ENCODE data around the gene MOB2.

MOB2 gene

DNA sequence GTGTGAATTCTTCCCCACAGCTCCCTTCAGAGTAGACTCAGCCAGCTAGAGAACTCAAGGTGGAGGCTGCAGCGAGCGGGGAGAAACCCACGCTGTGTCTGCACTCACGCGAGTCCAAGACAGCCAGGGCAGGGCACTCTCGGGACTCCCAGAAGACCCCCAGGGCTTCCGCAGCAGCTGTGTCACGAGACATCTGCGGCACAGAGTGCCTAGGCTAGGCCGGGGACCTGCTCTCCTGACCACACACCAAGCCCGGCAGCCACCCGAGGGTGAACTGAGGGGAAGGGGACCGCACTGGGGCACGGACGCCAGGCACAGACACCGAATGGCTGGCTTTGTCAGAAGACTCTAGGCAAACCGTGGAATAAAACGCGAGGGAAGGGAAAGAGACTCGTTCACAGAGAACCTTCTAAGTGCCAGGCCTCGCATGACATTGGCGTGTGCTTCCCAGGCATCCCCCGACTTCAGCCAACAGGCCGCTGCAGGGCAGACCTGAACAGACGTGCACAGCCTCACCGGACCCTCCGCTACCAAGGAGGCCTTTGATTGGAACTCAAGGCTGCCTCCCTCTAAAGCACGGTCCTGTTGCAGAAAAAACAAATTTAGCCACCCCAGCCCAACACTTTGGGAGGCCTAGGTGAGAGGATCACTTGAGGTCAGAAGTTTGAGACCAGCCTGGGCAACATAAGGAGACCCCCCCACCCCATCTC, 18.2 kb upstream of the MOB2 start:
- DNase-seq = no peak

DNA sequence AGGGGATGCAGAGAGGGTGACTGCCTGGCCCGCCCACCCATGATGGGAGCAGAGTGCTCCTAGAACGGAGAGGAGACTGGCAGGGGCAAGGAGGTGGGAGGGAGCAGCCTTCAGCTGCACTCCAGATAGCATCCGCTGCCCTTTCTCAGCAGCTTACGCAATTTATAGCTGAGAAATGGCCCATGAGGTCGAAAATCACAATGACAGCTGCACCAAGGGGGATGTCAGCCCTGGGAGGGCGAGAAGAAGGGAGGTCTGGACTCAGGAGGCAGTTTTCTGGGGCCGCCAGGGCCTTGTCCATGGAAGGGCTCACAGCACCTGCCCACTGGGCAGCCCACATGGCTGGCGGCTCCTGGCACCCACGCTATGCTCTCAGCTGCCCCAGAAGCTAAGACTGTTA, 17.6 kb upstream of the MOB2 start:
- DNase-seq = no peak

DNA sequence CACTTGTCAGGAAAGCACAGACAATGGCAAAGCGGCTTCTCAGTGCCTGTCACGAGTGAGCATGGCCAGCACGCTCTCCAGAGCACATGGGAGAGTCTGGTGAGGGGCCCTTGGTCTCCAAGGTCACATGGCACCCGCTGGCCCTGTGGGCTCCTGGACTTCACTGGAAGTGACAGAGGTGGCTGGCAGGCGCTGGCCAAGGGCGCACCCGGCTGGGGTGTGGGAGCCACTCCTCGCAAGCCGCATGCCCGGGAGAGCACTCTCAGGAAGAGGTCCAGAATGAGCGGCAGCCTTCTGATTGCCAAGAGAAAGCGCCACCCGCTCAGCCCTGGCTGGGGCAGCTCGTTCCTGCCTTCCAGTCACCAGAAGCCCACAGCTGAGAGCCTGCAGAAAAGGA, 17.1 kb upstream of the MOB2 start:
- peak in 29 of 56 donors; percentile 16 to 70 (median 40) for DNase-seq

DNA sequence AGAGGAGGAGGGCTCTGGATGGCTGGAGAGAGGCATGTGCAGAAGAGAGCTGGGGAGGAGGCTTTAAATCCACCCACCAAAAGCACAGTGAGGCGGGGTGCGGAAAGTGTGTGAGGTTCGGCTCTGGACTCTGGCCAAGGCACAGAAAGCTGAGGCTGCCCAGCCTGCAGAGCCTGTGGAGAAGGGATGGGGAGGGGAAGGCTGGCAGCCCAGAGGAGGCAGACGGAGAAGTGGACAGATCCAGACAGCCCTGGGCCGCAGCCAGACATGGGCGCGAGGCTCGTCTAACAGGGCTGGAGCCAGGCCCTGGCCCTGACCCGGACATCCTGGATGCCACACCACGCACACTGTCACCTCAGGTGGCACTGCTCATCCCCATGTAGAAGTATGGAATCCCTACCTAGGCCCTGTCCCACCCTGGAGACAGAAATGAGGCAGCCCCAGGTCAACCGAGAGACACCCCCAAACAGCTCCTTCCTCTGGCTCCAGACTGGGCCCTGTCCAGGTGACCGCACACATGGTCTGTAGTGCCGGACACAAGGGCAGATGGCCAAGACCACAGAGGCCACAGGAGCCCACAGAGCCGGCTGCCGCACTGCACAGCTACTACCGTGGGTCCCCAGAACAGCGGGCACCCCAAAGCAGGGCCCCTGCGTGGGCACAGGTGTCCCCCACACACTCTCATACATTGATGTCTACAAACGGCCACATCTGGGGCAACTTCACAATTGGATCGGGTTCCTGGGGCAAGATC, 16.6 kb upstream of the MOB2 start:
- peak in 35 of 56 donors; percentile 13 to 73 (median 45) for DNase-seq

DNA sequence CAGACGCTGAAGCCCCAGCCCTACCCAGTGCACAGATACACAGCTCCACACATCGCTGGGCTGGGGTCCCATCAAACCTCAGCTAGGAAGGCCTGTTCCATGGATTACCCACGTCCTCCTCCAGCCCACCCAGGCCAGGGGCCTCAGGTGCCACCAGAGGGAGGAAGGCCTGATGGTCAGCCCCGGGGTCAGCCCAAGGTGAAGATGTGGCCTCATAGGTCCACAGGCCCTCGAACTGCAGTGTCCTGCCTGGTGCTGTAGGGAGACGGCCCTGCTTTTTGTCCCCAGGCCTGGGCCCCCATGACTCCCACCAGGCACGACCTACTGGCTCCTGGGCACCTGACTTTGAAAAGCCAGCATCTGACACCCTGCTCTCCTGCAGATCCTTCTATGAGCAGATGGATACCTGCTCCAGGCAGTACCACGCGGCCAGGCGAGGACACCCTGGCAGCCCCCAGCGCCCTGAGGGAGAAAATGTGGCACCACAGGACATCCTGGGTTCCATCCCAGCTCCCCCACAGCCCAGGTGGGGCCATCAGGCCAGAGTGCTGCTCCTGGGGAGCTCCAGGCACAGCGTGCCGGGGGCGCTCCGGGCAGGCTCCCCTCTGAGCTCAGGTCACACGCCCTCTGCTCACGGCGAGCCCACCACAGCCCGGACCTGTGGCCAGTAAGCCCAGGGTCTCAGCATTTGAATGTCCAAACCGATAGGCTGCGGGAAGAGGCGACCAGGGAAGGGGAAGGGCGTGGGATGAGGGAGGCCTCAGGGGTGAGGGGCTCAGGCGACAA, 15.8 kb upstream of the MOB2 start:
- no peak for DNase-seq

DNA sequence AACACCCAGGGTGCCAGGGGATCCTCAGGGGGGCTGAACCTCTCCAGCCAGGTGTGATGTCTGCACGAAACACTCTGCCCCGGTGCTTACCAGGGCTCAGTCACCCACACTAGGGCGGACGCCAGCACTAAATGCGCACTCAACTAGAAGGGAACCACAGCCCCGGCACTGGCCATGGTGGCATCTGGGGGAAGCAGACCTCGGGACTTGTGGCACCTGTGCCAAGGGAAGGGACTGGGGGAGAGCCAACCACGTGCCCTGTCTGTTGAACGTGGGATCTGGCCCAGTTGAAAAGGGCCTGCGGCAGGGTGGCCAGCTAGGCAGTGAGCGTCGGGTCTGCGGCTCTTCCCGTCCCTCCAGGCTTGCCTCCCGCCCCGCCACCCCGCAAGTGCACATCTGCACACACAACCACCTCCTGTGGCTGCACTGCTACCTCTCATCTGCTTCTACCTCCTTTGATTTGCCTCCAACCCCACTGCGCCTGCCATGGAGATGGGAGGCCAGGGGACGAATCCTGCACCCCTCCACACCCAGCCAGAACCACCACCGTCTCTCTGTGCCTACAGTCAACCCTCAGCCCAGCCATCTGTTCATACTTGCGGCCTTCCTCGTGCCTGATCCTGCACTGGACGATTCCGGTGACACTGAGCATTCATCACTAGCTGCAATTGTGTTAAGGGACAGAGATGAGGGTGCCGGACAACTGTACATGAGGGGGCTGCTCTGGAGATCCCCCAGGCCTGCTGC, 15.0 kb upstream of the MOB2 start:
- DNase-seq = no peak

DNA sequence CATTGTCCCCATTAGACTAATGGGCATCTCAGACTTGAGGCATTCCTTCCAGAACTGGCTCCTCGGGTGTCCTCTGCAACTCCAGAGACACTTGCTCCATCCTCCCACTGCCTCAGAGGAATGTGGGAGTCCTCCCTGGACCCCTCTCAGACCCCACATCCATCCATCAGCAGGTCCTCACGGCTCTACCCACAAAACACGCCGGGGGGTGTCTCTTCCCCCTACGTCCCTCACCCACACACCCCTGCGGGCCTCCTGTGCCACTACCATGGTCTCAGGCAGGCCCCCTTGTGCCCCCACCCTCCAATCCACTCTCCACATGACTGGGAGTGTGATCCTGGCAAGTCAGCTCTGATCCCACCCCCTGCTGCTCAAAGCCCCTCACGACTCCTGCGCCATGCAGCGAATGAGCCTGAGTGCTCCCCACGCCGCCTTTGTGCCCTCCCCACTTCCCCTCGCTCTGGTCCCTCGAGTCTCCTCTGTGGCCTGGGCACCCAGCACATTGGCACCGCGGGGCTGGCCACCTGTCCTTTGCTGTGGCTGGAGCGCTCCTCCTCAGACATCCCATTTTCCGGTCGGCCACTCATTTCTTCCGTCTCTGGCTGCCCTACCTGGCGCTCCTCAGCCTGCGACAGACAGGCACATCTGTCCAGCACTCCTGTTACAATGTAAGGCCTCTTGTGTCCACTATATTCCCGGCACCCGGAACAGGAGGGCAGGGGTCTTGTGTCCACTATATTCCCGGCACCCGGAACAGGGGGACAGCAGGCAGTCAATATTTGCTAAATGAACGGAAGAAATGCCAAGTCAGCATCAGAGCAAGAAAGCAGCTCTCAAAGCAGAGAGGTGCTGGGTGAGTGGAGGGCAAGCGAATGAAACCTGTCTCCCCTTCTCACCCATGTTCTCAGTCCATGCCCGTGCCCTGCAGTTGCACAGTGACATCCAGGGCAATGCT, 14.2 kb upstream of the MOB2 start:
- DNase-seq = no peak

DNA sequence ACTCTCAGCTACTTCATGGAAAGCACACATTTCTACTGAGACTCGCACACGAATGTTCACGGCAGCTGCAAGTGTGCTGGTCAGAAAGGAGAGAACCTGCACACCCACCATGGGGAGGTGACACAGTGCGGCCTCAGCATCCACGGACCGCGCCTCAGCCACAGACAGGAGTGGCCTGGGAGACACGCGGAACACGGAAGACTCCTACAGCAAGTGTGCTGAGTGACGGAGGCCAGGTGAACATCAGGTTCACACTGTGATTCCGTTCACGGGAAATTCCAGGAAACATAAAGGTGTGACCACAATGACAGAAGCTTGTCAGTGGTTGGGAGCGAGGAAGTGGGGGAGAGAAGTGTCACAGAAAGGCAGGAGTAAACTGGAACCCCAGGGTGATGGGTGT, 13.3 kb upstream of the MOB2 start:
- no peak for DNase-seq

DNA sequence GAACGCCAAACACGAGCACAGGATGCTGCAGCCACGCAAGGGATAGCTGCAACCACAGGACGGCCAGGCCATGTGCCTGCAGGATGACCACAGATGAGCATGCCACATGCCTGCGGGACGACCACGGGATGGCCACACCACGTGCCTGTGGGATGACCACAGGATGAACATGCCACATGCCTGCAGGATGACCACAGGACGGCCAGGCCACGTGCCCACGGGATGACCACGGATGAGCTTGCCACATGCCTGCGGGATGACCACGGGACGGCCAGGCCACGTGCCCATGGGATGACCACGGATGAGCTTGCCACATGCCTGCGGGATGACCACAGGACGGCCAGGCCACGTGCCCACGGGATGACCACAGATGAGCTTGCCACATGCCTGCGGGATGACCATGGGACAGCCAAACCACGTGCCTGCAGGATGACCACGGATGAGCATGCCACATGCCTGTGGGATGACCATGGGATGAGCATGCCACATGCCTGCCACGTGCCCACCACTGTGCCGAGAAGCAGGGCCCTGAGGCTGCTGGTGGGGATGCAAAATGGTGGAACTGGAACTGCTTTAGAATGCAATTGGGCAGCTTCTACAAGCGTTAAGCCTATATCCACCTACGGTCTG, 12.8 kb upstream of the MOB2 start:
- DNase-seq = no peak

DNA sequence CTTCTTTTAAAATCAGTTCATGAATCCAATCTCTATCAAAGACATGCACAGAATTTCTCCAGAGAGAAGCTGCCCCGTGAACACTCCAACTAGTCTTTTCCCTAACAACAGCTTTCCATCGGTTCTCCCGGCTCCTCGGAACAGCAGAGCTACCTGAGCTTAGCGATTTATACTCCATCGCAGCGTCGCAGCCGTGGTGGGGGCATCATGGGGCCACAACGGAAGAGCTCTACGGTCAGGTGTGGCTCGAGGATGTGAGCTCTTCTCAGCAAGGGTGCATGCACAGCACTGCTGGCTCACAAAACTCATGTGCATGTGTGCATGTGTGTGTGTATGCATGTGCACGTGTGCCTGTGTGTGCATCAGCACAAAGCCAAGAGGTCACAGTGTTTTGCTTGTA, 11.7 kb upstream of the MOB2 start:
- DNase-seq = no peak

DNA sequence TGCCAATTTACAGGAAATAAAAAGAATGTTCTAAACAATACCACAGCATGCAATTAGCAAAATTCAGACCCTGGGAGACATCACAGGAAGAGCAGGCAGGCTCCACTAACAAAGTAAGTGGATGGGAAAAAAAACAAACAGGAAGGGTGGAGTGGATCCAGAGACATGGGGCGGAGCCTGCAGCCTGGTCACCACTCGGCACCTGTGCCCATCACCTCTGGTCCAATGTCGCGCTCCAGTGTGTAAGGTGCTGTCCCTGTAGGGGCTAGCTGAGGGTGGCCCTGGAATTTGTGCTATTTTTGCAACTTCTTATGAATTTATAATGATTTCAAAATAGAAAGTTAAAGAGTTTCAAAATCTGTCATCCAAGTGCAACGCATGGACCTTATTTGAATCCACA, 11.0 kb upstream of the MOB2 start:
- DNase-seq = no peak

DNA sequence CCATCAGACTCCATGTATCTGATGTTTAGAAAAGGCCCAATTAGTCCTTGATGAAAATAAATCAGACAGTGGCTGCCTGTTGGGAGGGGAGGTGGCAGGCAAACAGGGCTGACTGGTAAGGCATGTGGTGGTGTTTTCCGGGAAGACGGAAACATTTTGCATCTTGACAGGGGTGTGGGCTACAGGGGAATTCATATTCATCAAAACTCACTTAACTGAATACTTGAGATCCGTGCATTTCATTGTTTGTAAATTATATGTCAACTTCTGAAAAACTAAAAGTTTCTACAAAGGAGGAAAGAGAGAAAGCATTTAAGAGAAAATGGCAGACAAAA, 10.1 kb upstream of the MOB2 start:
- DNase-seq = no peak

DNA sequence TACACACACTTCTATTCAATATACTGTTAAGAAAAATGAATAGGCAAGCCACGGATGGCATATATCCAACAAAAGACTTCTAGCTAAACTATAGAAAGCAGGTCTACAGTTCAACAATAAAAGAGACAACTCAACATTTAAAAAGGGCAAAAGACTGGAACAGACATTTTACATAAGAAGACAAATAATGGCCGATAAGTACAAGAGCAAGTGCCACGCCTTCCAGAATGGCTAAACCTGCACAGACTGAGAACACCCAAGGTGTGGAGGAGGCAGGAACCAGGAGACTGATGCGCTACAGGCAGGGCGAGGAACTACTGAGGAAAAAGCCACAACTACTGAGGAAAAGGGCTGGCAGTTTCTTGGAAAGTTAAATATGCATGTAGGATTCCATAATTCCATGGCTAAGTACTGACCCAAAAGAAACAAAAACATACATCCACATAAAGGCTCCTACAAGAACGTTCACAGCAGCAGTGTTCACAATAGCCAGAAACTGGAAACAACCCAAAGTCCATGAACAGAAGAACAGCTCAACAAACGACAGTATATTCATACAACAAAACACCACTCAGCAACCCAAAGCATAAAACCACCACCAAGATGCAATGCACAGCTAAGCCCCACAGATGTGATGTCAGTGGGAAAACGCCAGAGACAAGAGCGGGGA, 9.6 kb upstream of the MOB2 start:
- DNase-seq = no peak

DNA sequence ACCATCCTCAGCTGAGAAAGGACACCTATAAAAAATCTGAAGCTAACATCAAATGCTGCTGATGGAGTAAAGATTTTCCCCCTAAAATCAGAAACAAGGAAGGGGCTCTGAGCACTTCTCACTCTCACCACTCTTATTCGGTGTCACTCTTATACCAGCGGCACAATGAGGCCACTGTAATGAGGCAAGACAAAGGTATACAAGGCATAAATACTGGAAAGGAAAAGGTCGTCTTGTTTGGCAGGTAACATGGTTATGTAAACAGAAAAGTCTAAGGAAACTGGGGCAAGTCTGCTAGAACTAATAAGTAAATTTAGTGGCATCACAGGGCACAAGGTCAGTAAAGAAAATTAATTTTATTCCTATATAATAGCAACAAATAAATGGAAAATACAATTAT, 8.1 kb upstream of the MOB2 start:
- no peak for DNase-seq

DNA sequence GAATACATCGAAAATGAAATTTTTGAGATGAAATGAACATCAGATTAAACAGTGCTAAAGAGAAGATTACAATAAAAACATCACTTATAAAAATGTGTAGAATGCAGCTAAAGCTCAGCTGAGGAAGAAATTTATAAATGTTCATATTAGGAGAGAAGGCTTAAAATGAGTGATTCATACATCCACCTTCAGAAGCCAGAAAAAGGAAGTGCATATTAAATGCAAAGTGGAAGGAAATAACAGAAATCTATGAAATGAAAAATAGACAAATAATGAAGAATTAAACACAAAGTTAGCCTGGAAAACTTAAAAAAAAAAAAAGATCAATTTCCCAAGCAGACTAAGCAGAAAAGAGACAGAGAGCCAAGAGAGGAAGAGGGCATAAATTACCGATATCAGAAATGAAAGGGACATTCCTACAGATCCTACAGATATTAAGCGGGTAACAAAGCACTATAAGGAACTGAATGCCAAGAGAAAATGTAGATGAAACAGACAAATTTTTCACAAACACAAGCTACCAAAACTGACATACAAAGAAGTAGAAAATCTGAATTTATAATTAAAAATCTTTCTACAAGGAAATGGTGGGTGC, 7.2 kb upstream of the MOB2 start:
- DNase-seq = no peak

DNA sequence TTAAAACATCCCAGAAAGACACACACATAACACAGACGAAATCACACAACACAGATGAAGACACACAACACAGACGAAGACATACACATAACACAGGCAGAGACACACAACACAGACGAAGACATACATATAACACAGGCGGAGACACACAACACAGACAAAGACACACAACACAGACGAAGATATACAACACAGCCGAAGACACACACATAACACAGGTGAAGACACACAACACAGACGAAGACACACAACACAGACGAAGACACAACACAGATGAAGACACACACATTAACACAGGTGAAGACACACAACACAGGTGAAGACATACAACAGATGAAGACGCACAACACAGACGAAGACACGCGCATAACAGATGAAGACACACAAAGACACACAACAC, 4.8 kb upstream of the MOB2 start:
- DNase-seq = no peak

DNA sequence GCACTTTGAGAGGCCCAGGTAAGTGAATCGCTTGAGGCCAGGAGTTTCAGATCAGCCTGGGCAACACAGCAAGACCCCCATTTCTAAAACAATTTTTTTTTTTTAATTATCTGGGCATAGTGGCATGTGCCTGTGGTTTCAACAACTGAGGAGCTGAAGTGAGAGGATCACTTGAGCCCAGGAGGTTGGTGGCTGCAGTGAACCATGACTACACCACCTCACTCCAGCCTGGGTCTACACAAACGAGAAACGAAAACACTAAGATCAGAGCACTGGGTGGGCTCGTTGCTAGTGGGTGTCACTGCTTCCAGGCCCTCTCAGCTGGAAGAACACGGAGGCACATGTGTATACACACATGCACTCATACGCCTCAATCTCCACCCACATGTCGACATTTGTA, 4.1 kb upstream of the MOB2 start:
- no peak for DNase-seq

DNA sequence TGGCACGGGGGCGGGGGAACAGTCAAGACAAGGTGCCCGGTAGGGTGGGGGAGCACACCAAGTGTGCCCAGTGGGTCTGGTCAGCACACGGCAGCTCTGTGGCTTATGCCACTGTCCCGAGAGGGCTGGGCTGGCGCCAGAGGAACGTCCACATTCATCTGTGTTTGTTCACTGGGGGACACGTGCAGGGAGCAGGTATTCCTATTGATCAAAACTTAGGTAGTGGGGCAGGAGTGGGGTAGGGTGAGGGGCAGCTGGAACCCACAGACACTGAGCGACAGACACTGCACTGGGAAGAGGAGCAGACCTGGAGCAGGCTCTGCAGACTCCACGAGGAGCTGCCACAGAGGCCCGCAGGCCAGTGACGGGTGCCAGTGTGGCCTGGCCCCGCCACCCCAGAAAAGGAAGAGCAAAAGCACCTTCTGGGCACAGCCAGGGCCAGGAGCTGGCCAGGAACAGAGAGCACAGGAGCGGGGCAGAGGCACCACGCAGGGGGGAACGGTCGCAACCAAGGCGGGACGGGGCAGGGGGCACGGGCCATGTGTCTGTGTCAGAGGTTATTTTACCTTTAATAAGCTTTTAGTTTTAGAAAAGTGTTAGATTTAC, 2.1 kb upstream of the MOB2 start:
- DNase-seq = no peak

Measured in nucleus accumbens (tissue), 56 donors.